C4-2B (cell line): Measurements from ENCODE around the gene PRPF31.

Experiments
- H3K27ac ChIP-seq: fragments of 450-650 bp; 2 replicates; pipeline ENCODE4 v1.5.1; 2017
- CTCF ChIP-seq: fragments of 450-650 bp; conservative IDR thresholded peaks from 2 replicates; pipeline ENCODE4 v1.5.1; 2017; ENCODE audit warnings: mild to moderate bottlenecking
- ZFX ChIP-seq: fragments of 450-650 bp; IDR thresholded peaks from 2 replicates; pipeline ENCODE4 v1.6.1; 2017

Gene PRPF31

GRCh38 chr19:54128796-54129616, 13.5 kb downstream of the PRPF31 start:
- no peak overlapping the region for H3K27ac ChIP-seq
- TF ChIP-seq ZFX (no peak), CTCF (no peak)

- H3K27ac ChIP-seq: no peak overlapping the region
- TF ChIP-seq CTCF: no peak
- TF ChIP-seq ZFX: no peak
These were observed 14.1 kb downstream of the PRPF31 start for GRCh38 chr19:54129617-54129996.

DNA sequence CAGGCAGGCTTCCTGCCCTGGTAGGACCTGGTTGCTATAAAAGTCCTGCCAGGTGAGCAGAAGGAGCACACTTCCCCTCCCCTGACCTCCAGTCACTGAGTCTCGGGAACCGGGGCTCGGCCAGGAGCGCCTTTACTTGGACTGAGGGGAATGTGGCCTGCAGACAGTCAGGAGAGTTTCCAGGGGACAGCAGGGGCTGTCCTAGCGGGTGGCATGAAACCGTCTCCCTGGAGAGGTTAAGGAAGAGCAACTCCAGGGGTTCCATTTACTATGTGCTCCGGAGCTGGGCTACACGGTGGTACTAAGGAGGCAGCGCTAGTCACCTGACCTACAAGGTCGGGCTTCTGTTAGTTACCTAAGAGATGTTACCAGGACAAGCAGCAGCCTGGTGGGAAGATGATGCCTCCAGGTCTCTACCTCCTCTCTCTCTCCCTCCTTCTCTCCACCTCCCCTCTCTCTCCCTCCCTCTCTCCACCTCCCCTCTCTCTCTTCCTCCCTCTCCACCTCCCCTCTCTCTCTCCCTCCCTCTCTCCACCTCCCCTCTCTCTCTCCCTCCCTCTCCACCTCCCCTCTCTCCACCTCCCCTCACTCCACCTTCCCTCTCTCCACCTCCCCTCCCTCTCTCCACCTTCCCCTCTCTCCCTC, 17.9 kb downstream of the PRPF31 start:
- no peak overlapping the region for H3K27ac ChIP-seq
- TF ChIP-seq ZFX (no peak), CTCF (no peak)

DNA sequence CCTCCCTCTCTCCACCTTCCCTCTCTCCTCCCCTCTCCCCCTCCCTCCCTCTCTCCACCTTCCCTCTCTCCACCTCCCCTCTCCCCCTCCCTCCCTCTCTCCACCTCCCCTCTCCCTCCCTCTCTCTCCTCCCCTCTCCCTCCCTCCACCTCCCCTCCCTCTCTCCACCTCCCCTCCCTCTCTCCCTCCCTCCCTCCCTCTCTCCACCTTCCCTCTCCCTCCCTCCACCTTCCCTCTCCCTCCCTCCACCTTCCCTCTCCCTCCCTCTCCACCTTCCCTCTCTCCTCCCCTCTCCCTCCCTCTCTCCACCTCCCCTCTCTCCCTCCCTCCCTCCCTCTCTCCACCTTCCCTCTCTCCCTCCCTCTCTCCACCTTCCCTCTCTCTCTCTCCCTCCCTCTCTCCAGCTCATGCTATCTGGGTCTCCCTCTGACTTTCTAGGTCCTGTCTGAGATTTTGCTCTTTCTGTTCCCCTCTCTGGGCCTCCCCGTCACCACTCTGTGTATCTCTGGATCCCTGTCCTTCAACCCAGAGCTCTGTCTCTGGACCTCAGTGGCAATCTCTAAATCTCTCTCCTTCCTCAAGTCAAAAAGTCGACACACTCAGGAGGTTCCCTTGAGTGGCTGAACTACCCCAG, 18.5 kb downstream of the PRPF31 start:
- no peak overlapping the region for H3K27ac ChIP-seq
- TF ChIP-seq ZFX: no peak
- no peak for TF ChIP-seq CTCF

DNA sequence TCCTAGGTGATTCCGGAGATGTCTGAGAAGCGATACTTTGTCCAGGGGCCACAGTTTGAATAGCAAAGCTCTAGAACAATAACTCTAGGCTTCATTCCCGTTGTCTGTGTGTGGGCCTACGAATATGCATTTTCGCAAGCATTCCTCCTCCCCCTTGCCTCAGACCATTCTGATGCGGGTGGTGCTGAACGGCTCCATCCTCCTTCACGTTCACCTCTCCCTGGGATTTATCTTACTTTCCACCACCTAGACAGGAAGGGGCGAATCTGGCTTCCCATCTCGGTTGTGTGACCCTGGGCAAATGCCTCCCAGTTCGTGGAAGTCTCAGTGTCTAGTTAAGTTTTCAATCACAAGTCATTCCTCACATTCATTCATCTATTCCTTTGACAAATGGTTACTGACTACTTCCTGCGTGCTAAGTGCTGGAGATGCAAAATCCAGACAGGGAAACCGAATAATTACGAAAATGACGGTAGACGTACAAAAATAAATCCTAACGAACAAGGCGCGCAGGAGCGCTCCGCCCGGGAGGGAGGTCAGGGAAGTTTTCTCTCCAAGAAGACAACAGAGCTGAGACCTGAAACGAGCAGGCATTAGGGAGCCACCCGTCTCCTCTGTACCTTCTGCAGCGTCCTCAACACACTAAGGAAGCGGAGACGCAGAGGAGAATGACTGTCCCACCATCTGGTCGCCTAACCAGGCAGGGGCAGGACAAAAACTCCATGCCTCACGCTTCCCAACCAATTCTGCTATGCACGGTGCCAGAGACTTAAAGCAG, 20.7 kb downstream of the PRPF31 start:
- TF ChIP-seq CTCF: no peak
- no peak for TF ChIP-seq ZFX
- peak overlapping the region; percentile 74 for H3K27ac ChIP-seq

DNA sequence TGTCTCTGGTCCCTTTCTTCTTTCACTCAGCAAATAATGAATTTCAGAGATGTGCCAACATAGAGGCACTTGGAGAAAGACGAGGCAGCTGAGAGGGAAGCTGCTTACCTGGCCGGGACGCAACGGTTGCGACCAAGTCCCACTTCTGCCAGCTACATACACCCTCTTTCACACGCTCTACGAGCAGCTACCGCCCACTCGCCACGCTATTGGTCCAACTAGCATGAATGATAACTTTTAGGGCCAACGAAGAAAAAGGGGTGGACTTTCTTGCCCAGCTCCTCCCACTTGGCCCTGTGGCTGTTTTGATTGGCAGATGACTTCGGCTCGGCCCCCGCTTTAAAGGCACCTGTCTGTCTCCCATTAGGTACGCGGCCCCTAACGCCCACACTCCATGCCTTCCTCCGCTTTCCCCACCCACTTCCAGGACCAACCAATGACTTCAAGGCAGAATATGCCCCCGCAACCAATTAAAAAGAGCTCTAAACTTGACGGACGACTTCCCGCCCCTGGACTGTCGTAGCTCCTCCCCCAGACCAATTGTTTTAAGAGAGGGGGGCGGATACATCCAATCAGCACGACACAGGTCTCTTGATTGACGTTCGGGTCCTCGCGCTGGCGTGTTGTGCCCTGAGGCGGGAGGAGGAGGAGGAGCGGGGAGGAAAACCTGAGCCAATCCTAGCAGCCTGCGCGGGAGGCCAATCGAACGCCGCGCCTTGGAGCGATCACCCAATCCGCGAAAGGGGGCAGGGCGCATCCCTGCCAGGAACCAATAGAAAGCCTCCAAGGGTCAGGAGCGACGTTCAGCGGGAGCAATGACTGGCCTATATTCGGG, 21.5 kb downstream of the PRPF31 start:
- no peak for TF ChIP-seq ZFX
- TF ChIP-seq CTCF: no peak
- peak overlapping the region; percentile 97 for H3K27ac ChIP-seq
